Mucosa of stomach (tissue), 1 donor: ENCODE results near the gene NAALADL1.
A peak's percentile ranks its signal among the peaks of the same experiment; 100 is the strongest.
"Not testable (repeated sequence)": the region's sequence is repeated elsewhere in the genome, so short reads cannot be mapped to it uniquely, and the experiment has no call there.

ENCODE experiments used
- H3K27me3 ChIP-seq: one replicate; pipeline ENCODE4 v1.7.0; 2013; ENCODE audit warnings: mild to moderate bottlenecking, low read length; ENCODE audit not compliant: control insufficient read depth, insufficient read depth
- H3K36me3 ChIP-seq: one replicate; pipeline ENCODE4 v1.7.0; 2013; ENCODE audit warnings: low read length; ENCODE audit not compliant: control insufficient read depth, insufficient read depth
- H3K4me1 ChIP-seq: one replicate; pipeline ENCODE4 v1.7.0; 2013; ENCODE audit warnings: mild to moderate bottlenecking, low read length; ENCODE audit not compliant: control insufficient read depth, insufficient read depth
- H3K4me3 ChIP-seq: one replicate; pipeline ENCODE4 v1.7.0; 2013; ENCODE audit warnings: low read length
- H3K9ac ChIP-seq: one replicate; pipeline ENCODE4 v1.7.0; 2013; ENCODE audit warnings: mild to moderate bottlenecking, low read length, moderate library complexity
- H3K9me3 ChIP-seq: one replicate; pipeline ENCODE4 v1.7.0; 2013; ENCODE audit warnings: mild to moderate bottlenecking, low read length, moderate library complexity; ENCODE audit not compliant: control insufficient read depth
- donor health status: Pancreatic carcinoma.

Gene NAALADL1

DNA sequence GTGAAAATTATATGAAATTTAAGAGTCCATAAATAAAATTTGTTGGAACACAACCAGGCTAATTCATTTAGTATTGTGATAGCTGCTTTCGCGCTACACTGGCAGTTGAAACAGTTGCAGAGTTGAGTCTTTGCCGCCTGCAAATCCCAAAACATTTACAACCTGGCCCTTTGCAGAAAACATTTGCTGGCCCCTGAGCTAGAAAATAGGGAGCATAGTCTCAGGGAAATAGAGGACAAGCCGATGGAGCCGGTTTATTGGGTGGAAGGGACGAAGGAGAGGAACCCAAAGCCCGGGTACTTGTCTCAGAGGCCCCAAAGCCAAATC, 17.9 kb downstream of the NAALADL1 start:
- H3K9me3 ChIP-seq = no peaks in the 10 kb centered on the region
- no peaks in the 10 kb centered on the region for H3K4me1 ChIP-seq
- H3K4me3 ChIP-seq = peak overlapping the region; percentile 71
- peaks cover 5% of the 10 kb centered on the region for H3K36me3 ChIP-seq
- H3K27me3 ChIP-seq = no peaks in the 10 kb centered on the region
- peak overlapping the region; percentile 65 for H3K9ac ChIP-seq

DNA sequence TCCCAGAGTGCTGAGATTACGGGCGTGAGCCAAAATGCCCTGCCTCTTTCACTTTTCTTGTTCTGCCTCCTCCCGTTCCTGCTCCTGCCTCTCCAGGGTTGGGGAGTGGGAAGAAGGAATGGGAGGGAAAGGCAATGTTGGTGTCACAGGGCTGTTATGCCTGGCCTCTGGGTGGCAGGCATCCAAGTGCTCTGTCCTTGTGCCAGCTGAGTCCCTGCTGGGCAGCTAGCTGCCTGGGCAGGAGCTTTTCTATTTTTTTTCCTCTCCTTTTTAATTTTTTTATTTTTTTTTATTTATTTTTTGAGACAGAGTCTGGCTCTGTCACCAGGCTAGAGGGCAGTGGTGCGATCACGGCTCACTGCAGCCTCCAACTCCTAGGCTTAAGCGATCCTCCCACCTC, 21.4 kb downstream of the NAALADL1 start:
- H3K4me3 ChIP-seq = no peak overlapping the region
- H3K36me3 ChIP-seq = peaks cover 3% of the 10 kb centered on the region
- no peaks in the 10 kb centered on the region for H3K4me1 ChIP-seq
- H3K9me3 ChIP-seq = no peaks in the 10 kb centered on the region
- no peaks in the 10 kb centered on the region for H3K27me3 ChIP-seq
- no peak overlapping the region for H3K9ac ChIP-seq

- H3K36me3 ChIP-seq = peaks cover 3% of the 10 kb centered on the region
- H3K9ac ChIP-seq = no peak overlapping the region
- H3K4me1 ChIP-seq = no peaks in the 10 kb centered on the region
- no peaks in the 10 kb centered on the region for H3K9me3 ChIP-seq
- no peak overlapping the region for H3K4me3 ChIP-seq
- H3K27me3 ChIP-seq = no peaks in the 10 kb centered on the region
These were observed 22.8 kb downstream of the NAALADL1 start for GRCh38 chr11:65035579-65035978.

GRCh38 chr11:65034423-65034822, 23.9 kb downstream of the NAALADL1 start:
- Histone ChIP-seq H3K9ac (no peak overlapping the region), H3K36me3 (peaks cover 3% of the 10 kb centered on the region), H3K4me3 (no peak overlapping the region), H3K4me1 (no peaks in the 10 kb centered on the region), H3K9me3 (no peaks in the 10 kb centered on the region), H3K27me3 (no peaks in the 10 kb centered on the region)

- Histone ChIP-seq H3K36me3 (peaks cover 3% of the 10 kb centered on the region), H3K27me3 (no peaks in the 10 kb centered on the region), H3K4me3 (no peak overlapping the region), H3K9ac (no peak overlapping the region), H3K4me1 (peaks cover 5% of the 10 kb centered on the region), H3K9me3 (no peaks in the 10 kb centered on the region)
These were observed 26.1 kb downstream of the NAALADL1 start for GRCh38 chr11:65032216-65032615.

GRCh38 chr11:65027213-65028067, 30.9 kb downstream of the NAALADL1 start, which contains the start of gene SNX15:
SNX15 (plus strand) TSS chr11:65027439; CDS start chr11:65027538, 99 bp downstream.
- peak within 1 kb of the TSS; percentile 50 for H3K4me3 ChIP-seq
- peak within 1 kb of the TSS; percentile 76 for H3K9ac ChIP-seq
- H3K36me3 ChIP-seq = no peaks in the 10 kb centered on the region
- no peaks in the 10 kb centered on the region for H3K9me3 ChIP-seq
- no peaks in the 10 kb centered on the region for H3K27me3 ChIP-seq
- peaks cover 5% of the 10 kb centered on the region for H3K4me1 ChIP-seq

- H3K27me3 ChIP-seq = no peaks in the 10 kb centered on the region
- H3K4me3 ChIP-seq = peak overlapping the region; percentile 50
- peaks cover 5% of the 10 kb centered on the region for H3K4me1 ChIP-seq
- H3K9ac ChIP-seq = no peak overlapping the region
- H3K36me3 ChIP-seq = no peaks in the 10 kb centered on the region
- no peaks in the 10 kb centered on the region for H3K9me3 ChIP-seq
These were observed 31.5 kb downstream of the NAALADL1 start for GRCh38 chr11:65026810-65027209.

GRCh38 chr11:65023502-65023901, 34.9 kb downstream of the NAALADL1 start:
- H3K9ac ChIP-seq, H3K36me3 ChIP-seq, H3K27me3 ChIP-seq, H3K4me1 ChIP-seq, H3K4me3 ChIP-seq, H3K9me3 ChIP-seq: not testable (repeated sequence)

- Histone ChIP-seq H3K9me3 (no peaks in the 10 kb centered on the region), H3K27me3 (no peaks in the 10 kb centered on the region), H3K9ac (no peak overlapping the region), H3K4me3 (no peak overlapping the region), H3K36me3 (peaks cover 6% of the 10 kb centered on the region), H3K4me1 (no peaks in the 10 kb centered on the region)
These were observed 36.8 kb downstream of the NAALADL1 start for GRCh38 chr11:65021509-65021908.

DNA sequence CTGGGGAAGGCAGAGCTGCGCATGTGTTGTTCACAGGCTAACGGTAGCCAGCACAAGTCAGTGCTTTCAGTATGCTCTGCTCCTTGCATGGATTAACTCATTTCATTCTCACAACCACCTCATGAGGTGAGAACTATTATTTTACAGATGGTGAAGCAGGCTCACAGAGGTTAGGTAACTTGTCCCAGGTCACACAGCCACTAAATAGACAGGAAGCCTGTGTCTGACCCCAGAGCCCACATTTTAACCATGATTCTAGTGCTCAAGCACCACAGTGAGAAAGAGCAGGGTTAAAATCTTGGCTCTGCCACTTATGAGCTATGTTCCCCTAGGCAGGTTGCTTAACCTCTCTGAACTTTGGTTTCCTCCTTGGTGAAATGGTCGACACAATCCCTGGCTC, 37.4 kb downstream of the NAALADL1 start:
- Histone ChIP-seq H3K9me3 (no peaks in the 10 kb centered on the region), H3K9ac (no peak overlapping the region), H3K4me1 (no peaks in the 10 kb centered on the region), H3K36me3 (peaks cover 6% of the 10 kb centered on the region), H3K27me3 (no peaks in the 10 kb centered on the region), H3K4me3 (no peak overlapping the region)

DNA sequence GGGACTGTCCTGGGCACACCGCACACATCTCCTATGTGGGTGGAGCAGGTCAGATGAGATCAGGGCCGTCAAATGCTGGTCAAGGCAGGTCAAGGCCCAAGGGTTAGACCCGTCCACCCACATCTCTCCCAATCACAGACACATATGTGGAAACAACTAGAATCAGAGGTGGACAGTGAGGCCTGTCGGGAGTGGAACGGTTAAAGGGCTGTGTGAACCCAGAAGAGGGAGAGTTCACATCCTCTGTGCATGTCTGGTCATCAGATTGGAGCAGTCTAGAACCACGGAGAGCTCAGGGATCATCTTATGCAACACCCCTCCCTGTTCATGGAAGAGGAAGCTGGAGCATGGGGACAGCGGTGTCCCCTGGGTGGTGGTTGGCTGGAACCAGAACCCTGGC, 38.5 kb downstream of the NAALADL1 start:
- no peaks in the 10 kb centered on the region for H3K9me3 ChIP-seq
- H3K36me3 ChIP-seq = peaks cover 6% of the 10 kb centered on the region
- H3K4me3 ChIP-seq = no peak overlapping the region
- H3K27me3 ChIP-seq = no peaks in the 10 kb centered on the region
- H3K4me1 ChIP-seq = peaks cover under 1% of the 10 kb centered on the region
- no peak overlapping the region for H3K9ac ChIP-seq

GRCh38 chr11:65017937-65018336, 40.4 kb downstream of the NAALADL1 start:
- no peak overlapping the region for H3K9ac ChIP-seq
- H3K9me3 ChIP-seq = no peaks in the 10 kb centered on the region
- H3K4me1 ChIP-seq = peaks cover 8% of the 10 kb centered on the region
- H3K36me3 ChIP-seq = peaks cover 6% of the 10 kb centered on the region
- H3K27me3 ChIP-seq = no peaks in the 10 kb centered on the region
- H3K4me3 ChIP-seq = no peak overlapping the region
